PFSK-1 (cell line): Measurements from ENCODE around the gene PLEKHA5.
A peak's percentile ranks its signal among the peaks of the same experiment; 100 is the strongest.

Experiments used
- FOXP2 ChIP-seq: optimal IDR thresholded peaks from 2 replicates; pipeline ENCODE3; 2011; ENCODE audit warnings: borderline replicate concordance, control low read depth, inconsistent platforms; ENCODE audit not compliant: insufficient read depth; ENCODE audit errors: extremely low read length, extremely low read depth
- POLR2AphosphoS5 ChIP-seq: IDR thresholded peaks from 2 replicates; pipeline ENCODE4 v1.6.1; 2012; ENCODE audit warnings: low read depth, mild to moderate bottlenecking, control low read depth, low read length, moderate library complexity
- SIN3A ChIP-seq: IDR thresholded peaks from 2 replicates; pipeline ENCODE4 v1.6.1; 2012; ENCODE audit warnings: mild to moderate bottlenecking, low read length, moderate library complexity, borderline replicate concordance; ENCODE audit not compliant: insufficient read depth
- TAF1 ChIP-seq: IDR thresholded peaks from 2 replicates; pipeline ENCODE4 v1.6.1; 2012; ENCODE audit warnings: low read length, control low read depth, borderline replicate concordance; ENCODE audit not compliant: insufficient read depth
- TF ChIP-seq, protein P1 (sequence below), 2 experiments: IDR thresholded peaks; 2 replicates each; pipeline versions ENCODE4 v1.6.1 to v1.8.0; 2011 to 2012; ENCODE audit warnings: low read depth in 2 of 2, low read length in 2 of 2, control low read depth in 1 of 2, inconsistent platforms in 1 of 2, mild to moderate bottlenecking in 1 of 2, moderate library complexity in 1 of 2; ENCODE audit not compliant: insufficient read depth in 1 of 2

Gene PLEKHA5

DNA sequence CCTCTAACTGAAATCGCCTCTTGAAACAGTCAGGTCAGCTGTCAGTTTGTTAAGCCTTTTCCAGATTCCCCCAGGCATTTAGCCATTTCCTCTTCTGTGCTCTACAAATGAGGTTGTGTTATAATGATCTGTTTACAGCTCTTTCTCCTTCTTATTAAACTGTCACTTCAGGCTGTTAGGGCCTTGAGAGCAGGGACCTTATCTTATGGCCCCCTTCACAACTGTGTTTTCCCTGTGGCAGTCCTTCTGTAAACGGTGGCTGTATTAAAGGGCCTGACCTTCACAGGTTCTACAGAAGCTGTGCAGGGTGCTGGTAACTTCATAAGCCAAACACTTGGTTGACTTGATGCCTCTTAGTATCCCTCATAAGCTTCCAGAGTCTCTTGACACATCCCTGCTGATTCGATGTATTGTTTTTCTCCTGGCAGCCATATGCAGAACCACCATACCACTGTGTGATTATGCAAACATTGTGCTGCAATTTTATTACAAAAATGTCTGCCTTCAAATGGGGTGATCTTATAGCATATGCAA, 104.7 kb downstream of the PLEKHA5 start:
- TF ChIP-seq TAF1 (no peak), POLR2AphosphoS5 (no peak), SIN3A (no peak), FOXP2 (no peak)
- TF ChIP-seq, protein P1, sequence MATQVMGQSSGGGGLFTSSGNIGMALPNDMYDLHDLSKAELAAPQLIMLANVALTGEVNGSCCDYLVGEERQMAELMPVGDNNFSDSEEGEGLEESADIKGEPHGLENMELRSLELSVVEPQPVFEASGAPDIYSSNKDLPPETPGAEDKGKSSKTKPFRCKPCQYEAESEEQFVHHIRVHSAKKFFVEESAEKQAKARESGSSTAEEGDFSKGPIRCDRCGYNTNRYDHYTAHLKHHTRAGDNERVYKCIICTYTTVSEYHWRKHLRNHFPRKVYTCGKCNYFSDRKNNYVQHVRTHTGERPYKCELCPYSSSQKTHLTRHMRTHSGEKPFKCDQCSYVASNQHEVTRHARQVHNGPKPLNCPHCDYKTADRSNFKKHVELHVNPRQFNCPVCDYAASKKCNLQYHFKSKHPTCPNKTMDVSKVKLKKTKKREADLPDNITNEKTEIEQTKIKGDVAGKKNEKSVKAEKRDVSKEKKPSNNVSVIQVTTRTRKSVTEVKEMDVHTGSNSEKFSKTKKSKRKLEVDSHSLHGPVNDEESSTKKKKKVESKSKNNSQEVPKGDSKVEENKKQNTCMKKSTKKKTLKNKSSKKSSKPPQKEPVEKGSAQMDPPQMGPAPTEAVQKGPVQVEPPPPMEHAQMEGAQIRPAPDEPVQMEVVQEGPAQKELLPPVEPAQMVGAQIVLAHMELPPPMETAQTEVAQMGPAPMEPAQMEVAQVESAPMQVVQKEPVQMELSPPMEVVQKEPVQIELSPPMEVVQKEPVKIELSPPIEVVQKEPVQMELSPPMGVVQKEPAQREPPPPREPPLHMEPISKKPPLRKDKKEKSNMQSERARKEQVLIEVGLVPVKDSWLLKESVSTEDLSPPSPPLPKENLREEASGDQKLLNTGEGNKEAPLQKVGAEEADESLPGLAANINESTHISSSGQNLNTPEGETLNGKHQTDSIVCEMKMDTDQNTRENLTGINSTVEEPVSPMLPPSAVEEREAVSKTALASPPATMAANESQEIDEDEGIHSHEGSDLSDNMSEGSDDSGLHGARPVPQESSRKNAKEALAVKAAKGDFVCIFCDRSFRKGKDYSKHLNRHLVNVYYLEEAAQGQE (IDR thresholded peaks at IDR 0.05; ENCODE audit: insufficient read depth in 1 of 2, low read depth in 2 of 2, low read length in 2 of 2): no peak

DNA sequence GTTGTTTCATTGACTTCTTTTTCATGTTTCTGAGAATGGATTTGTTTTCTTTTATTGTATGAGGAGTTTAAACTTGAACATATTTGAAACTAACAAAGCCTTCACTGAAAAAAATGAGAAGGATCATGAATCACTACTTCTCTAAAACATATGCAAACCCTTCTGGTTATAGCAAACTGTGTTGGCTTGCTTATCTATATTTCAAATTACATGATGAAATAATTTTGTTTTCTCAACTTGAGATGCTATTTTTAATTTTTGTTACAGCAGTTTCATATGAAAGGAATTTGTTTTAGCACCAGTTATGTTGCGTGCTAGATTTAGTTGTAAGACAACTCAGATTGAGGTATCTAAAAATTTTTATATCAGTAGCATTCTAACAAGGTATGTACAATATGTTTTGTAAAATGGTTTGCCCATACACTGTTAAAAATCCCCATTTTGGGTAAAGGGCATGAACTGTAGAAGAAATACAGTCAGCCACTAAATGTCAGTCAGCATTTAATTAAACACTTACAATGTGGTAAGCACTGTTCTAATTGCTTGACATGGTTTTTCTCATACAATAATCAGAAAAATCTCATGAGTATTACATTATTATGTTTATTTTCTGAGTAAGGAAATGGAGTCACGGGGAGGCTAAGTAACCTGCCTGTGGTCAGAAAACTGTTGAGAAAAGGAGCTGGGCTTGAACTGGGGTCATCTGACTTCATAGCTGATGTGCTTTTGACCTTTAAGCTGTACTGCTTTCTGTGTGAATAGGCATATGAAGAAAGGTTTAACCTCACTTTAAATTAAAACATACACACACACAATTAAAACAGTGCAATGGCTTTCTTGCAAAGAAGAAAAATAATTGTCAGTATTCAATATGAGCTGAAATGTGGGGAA, 105.7 kb downstream of the PLEKHA5 start:
- TF ChIP-seq TAF1 (no peak), FOXP2 (no peak), POLR2AphosphoS5 (no peak), SIN3A (no peak)
- TF ChIP-seq, protein P1 (IDR thresholded peaks at IDR 0.05; ENCODE audit: insufficient read depth in 1 of 2, low read depth in 2 of 2, low read length in 2 of 2): no peak

DNA sequence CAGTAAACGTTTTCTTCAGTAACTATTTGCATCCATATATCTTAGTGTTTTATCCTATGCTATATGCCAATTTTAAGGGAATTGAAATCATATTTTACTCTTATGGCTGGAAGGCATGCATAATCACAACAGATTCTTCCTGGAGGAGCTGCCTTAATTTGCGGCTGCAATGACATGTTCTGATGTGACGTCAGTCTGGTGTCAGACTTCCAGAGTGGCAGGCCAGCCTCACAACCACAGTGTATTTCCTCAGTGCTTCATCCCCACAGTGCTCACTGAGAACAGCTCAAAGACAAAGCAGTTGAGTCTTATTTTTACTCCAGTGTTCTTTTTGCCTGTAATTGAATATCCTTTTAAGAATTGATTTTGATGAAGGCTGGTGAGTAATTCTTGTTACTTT, 107.1 kb downstream of the PLEKHA5 start:
- peak; percentile 53 for TF ChIP-seq FOXP2
- TF ChIP-seq SIN3A: no peak

GRCh38 chr12:19238540-19238939, 109.0 kb downstream of the PLEKHA5 start:
- TF ChIP-seq, protein P1 (IDR thresholded peaks at IDR 0.05; ENCODE audit: insufficient read depth in 1 of 2, low read depth in 2 of 2, low read length in 2 of 2): no peak
- no peak for TF ChIP-seq POLR2AphosphoS5
- TF ChIP-seq FOXP2: no peak
- no peak for TF ChIP-seq SIN3A
- no peak for TF ChIP-seq TAF1

- TF ChIP-seq, protein P1 (IDR thresholded peaks at IDR 0.05; ENCODE audit: insufficient read depth in 1 of 2, low read depth in 2 of 2, low read length in 2 of 2): no peak
- TF ChIP-seq TAF1 (no peak), POLR2AphosphoS5 (no peak), FOXP2 (no peak), SIN3A (no peak)
Measured at GRCh38 chr12:19239102-19239501, 109.6 kb downstream of the PLEKHA5 start.
